Measurements from ENCODE around the gene PLK3.
"Not testable (repeated sequence)": the region's sequence is repeated elsewhere in the genome, so short reads cannot be mapped to it uniquely, and the experiment has no call there.

The PLK3 gene

GRCh38 chr1:44786841-44787426 lies 13.2 kb upstream of the PLK3 start:
- in situ Hi-C loops (cut with MboI; ENCODE audit: low sequenced_read_pairs), result no loop called here

GRCh38 chr1:44787506-44787905 lies 12.7 kb upstream of the PLK3 start:
- in situ Hi-C loops (cut with MboI; ENCODE audit: low sequenced_read_pairs), result no loop called here

- in situ Hi-C loops (cut with MboI; ENCODE audit: low sequenced_read_pairs), result no loop called here
Observed at GRCh38 chr1:44788120-44788860, 11.9 kb upstream of the PLK3 start, which contains the start of gene BEST4. Gene BEST4 (minus strand): TSS chr1:44788170. CDS start chr1:44787705, 465 bp downstream.

GRCh38 chr1:44790968-44791801 lies 9.0 kb upstream of the PLK3 start:
- in situ Hi-C loops (cut with MboI; ENCODE audit: low sequenced_read_pairs), result no loop called here

- in situ Hi-C loops (cut with MboI; ENCODE audit: low sequenced_read_pairs), result no loop called here
Observed at GRCh38 chr1:44792736-44793502, 7.3 kb upstream of the PLK3 start.

- in situ Hi-C loops (cut with MboI; ENCODE audit: low sequenced_read_pairs), result not testable (repeated sequence)
Observed at GRCh38 chr1:44797886-44798285, 2.3 kb upstream of the PLK3 start.

- in situ Hi-C loops (cut with MboI; ENCODE audit: low sequenced_read_pairs), result no loop called here
Observed at GRCh38 chr1:44798481-44799365, 1.5 kb upstream of the PLK3 start.

- in situ Hi-C loops (cut with MboI; ENCODE audit: low sequenced_read_pairs), result no loop called here
Observed at GRCh38 chr1:44801491-44802305, 1.5 kb downstream of the PLK3 start.

GRCh38 chr1:44802306-44803061 lies 2.3 kb downstream of the PLK3 start:
- in situ Hi-C loops (cut with MboI; ENCODE audit: low sequenced_read_pairs), result no loop called here

GRCh38 chr1:44803062-44803311 lies 2.8 kb downstream of the PLK3 start:
- in situ Hi-C loops (cut with MboI; ENCODE audit: low sequenced_read_pairs), result no loop called here

- in situ Hi-C loops (cut with MboI; ENCODE audit: low sequenced_read_pairs), result no loop called here
Observed at GRCh38 chr1:44803312-44804095, 3.3 kb downstream of the PLK3 start.

GRCh38 chr1:44805311-44806024 lies 5.3 kb downstream of the PLK3 start:
- in situ Hi-C loops (cut with MboI; ENCODE audit: low sequenced_read_pairs), result no loop called here

GRCh38 chr1:44806025-44806703 lies 6.0 kb downstream of the PLK3 start:
- in situ Hi-C loops (cut with MboI; ENCODE audit: low sequenced_read_pairs), result no loop called here

GRCh38 chr1:44806704-44807363 lies 6.7 kb downstream of the PLK3 start, which contains the start of gene DYNLT4:
Gene DYNLT4 (minus strand): TSS chr1:44807351. CDS start chr1:44806668, 683 bp downstream.
- in situ Hi-C loops (cut with MboI; ENCODE audit: low sequenced_read_pairs), result no loop called here

- in situ Hi-C loops (cut with MboI; ENCODE audit: low sequenced_read_pairs), result no loop called here
Observed at GRCh38 chr1:44807364-44808062, 7.3 kb downstream of the PLK3 start.

All from hTERT RPE-1 (cell line).